GM21619 (cell line): ENCODE measurements around the gene SEMA6A.

ENCODE experiments used
- ATAC-seq: cut with Tn5 transposase; IDR thresholded peaks from one replicate; pipeline ENCODE4 v1.9.1; 2021; ENCODE audit not compliant: unreplicated experiment

The SEMA6A gene

DNA sequence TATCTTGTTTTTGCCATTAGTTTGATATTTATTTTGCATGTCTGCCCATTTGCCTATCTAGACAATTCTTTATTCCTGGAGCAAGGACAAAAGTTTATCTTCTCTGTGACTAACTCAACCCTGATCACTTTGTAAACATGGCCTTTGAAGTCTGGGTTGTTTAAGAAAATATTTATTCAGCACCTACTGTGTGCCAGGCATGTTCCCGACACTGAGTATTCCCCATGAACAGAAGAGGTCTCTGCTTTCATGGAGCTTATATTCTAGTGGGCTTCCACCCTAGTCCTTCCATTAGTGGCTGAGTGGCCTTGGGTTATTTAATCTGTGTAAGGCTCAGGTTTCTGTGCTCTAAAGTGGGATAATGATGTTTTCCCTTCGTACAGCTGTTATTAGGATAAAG is 49.7 kb downstream of the SEMA6A start:
- no peak for ATAC-seq

DNA sequence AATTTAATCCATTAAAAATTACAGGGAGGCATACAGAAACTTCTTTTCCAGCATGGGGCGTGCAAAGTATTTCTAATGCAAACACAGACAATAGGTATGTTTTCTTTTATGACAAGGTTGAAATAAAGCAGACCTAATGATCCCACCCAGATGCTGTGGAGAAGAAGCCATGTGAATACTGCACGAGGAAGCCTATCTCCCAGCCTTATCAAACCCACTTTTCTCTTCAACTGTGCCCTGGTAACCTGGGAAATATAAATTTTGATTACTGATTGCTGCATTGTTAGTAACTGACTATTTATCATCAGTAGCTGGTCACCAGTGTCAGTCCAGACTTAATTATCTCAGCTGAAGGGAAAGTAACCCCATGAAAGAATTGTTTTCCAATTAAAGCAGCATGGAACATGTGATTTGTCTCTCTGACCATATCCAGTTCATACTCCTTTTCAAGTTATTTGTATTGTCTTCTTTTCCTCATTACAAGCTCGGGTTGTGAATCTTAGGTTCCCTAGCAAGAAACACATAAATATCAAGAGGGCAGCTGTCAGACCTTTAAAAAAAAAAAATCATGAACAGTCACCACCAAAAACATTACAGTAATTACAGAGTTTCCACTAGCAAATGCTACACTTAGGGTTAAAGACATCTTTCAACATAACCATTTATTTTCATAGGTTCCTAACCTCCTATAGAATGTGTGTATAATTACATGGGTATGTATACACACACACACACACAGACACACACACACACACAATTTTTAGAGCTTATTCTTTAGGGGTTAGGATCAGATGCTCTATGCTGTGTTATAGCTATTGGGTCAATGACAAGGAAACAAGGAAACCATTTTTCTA is 50.3 kb downstream of the SEMA6A start:
- ATAC-seq = no peak

- ATAC-seq = peak; percentile 17
These were observed 51.4 kb downstream of the SEMA6A start for GRCh38 chr5:116523182-116523581.

GRCh38 chr5:116522356-116523136 is 52.1 kb downstream of the SEMA6A start:
- peak; percentile 49 for ATAC-seq

GRCh38 chr5:116521173-116521872 is 53.3 kb downstream of the SEMA6A start:
- peak; percentile 82 for ATAC-seq

DNA sequence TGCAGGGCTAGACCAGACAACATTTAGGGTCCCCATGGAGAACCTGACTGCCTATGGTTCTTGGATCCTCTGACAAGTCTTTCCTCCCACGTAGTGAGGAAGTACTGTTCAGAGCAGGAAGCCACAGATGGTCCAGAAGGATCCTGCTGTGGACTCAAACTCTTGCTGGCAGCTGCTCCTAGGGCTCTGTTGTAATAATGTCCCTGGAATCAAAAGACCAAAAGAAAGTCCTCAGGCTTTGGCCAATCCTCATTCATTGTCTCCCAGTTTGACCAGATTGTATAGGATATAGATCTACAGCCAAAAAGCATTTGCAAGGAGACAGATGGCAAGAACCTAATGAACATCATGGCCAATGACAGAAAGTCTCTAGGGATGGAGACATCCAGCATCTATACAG is 53.9 kb downstream of the SEMA6A start:
- ATAC-seq = no peak

GRCh38 chr5:116518423-116518822 is 56.2 kb downstream of the SEMA6A start:
- ATAC-seq = no peak

DNA sequence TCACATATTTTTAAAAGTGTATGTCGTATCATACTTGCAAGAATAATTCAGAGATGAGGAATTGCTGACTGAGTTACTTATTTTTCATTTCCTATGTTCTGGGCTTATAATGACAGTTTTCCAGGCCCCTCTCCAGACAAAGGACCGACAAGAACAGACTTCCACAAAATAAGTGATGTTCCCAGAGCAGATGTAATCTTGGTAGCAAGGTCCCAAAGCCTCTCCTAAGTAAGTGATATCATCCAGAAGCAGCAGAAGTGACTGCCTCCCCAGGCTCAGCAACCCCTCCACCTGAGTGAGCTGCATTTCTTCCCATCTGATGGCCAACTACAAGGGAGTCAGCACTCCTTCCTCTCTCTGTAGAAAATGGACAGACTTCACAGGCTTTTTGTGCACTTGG is 57.1 kb downstream of the SEMA6A start:
- no peak for ATAC-seq

GRCh38 chr5:116516021-116516420 is 58.6 kb downstream of the SEMA6A start:
- ATAC-seq = no peak

GRCh38 chr5:116514421-116514970 is 60.1 kb downstream of the SEMA6A start:
- no peak for ATAC-seq

DNA sequence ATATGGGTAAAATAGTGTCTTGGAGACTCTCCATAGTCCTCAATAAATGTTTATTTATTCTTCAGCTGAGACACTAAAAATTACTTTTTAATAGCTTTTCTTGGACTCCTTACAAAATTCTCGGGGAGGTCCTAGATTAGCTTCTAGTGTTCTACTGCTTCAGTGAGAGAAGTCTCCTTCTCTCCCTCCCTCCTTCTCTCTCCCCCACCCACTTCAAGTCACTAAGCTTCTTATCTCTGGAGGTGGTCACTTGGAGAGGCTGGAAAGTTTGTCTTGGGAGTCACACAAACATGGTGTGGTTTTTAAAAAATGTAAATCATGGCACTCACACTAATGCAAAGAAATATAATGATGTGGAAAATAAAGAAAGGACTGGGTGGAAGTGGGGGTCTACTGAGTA is 64.1 kb downstream of the SEMA6A start:
- no peak for ATAC-seq

GRCh38 chr5:116509483-116510244 is 65.0 kb downstream of the SEMA6A start:
- ATAC-seq = no peak

DNA sequence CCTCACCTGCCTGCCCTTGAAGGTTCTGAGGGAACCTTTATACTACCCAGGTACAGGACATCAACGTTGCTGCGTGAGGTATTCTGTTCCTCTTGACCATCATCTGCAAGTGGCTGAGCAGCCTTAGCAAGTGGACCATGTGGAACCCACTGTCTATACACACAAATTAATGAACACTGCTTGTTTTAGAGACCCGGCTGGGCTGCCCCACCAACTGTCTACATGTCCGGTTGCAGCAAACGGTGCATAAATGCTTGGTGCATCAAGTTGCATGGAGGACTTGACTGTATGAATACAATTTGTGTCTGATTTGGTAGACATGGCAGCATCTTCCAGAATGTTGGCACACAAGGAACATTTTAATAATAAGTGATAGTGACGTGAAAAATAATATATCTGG is 65.8 kb downstream of the SEMA6A start:
- no peak for ATAC-seq

DNA sequence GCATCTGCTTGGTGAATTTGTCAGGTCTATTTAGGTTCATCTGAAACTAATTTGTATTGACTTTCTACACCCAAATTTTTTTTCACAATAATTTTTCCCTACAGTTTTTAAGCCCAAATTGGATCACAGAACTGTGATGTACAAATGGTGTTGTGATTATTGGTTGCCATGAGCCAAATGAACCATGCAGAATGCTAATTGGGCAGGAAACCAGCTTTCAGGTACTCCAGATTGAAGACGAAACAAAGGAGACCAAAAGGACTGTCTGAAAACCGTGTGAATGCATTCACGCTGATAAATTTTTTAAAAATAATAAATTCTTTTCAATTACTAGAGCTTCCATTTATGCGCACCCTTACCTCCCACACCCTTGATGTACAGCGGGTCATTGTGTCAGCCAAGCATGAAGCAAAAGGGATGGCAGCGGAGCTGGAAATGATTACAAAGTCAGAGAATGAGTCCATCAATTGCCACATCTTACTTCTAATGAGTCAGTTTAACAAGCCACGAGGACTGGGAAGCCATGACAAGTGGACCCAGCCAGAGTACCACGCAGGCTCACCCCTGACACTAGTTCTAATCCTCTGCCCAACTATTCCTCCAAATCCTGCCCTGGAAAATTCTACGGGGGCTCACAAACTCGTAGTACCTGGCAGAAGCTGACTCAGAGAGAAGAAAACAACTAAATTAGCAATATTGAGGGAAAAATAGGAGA is 66.5 kb downstream of the SEMA6A start:
- no peak for ATAC-seq

DNA sequence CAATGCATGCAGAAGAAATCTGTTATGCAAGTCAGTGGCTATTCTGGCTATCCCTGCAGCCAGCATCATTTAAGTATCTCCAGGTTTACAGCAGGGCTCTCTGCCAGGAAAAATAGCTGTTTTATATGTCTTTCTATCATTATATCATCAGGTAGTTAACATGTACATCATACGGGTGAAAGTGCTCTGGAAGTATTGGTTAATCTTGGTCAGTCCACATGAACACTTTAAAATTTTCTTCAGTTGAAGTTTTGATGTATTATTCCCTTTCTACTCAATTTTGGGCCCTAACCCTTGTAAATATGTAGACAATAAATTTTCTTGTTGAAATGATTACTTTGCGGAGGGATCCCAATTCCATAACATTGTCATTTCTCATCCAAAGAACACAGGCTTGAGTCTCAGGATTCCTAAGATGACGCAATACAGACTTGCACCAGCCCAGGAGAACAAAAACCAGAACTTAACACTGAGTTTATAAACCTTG is 67.5 kb downstream of the SEMA6A start:
- no peak for ATAC-seq

DNA sequence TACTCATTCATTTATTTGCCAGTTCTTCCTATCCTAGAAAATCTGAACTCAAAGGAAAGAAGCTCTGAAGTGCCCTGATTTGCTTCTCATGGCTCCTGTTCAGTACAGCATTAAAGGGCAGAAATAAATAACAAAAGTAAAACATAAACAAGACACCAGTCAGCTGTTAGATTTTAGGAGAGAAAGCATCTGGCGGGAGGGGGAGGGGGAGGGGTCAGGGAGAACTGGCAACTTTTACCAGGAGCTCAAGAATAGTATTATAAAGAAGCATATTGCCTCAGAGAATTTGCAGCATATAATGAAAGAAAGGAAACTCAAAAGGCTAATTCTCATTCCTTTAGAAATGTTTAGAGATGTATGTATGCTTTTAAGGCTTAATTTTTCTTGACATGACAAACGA is 68.1 kb downstream of the SEMA6A start:
- no peak for ATAC-seq

- ATAC-seq = no peak
These were observed 69.9 kb downstream of the SEMA6A start for GRCh38 chr5:116504593-116505166.

DNA sequence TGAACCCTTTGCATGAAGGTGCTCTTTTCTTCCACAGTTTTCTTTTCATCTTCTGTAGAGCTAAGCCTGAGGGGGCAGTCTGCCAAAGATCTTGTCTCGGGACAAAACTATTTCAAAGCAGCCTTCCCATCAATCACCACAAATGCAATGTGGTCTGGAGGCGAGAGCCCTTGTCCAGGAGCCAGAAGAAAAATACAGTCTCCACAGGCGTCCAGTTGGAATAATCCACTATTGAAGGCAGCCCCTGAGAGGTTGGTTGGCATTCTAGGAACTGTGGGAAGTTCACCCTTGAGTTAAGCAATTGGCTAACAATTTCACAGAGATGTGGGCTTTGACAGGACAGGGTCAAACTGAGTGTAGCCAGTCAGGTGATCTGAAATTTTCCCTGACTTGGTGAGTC is 72.0 kb downstream of the SEMA6A start:
- ATAC-seq = no peak

DNA sequence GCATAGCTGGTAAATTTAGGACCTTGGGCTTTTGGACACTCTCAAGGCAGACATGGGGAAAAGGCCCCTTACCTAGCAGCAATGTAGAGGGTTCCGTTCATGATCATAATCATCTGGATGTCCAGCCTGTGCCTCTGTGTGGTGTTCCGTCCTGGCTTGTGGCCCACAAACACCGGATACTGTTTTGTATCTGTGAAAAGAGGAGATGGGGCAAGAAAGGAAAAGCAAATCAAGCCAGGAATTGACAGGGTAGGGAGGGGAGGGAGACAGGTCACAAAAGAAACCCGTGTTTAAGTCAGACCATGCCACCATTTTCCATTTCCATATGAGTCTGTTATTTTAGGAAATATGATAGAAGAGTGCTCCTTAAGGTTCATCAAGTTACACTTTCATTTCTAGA is 72.5 kb downstream of the SEMA6A start:
- no peak for ATAC-seq
